Endothelial cell (in vitro differentiated cells): Measurements from ENCODE around the gene NKX6-2. TPM values are rescaled to one million over a fixed set of nuclear protein-coding genes. Genes with fewer than 3 reads are reported as not detected.

Experiments used
- DNase-seq: peaks from one replicate; pipeline ENCODE4 v3.0.0; 2021; ENCODE audit warnings: low spot score
- H3K27ac Mint-ChIP-seq: one replicate; pipeline ENCODE4 v1.8.0; 2021; ENCODE audit warnings: mixed read lengths, inconsistent platforms; ENCODE audit not compliant: unreplicated experiment
- H3K27me3 Mint-ChIP-seq: one replicate; pipeline ENCODE4 v1.8.0; 2021; ENCODE audit warnings: mild to moderate bottlenecking, moderate library complexity, mixed read lengths, inconsistent platforms; ENCODE audit not compliant: unreplicated experiment
- H3K36me3 Mint-ChIP-seq: one replicate; pipeline ENCODE4 v1.8.0; 2021; ENCODE audit warnings: mild to moderate bottlenecking, low read depth, mixed read lengths, inconsistent platforms; ENCODE audit not compliant: unreplicated experiment
- H3K4me1 Mint-ChIP-seq: one replicate; pipeline ENCODE4 v1.8.0; 2021; ENCODE audit warnings: mild to moderate bottlenecking, mixed read lengths, inconsistent platforms; ENCODE audit not compliant: unreplicated experiment
- H3K4me3 Mint-ChIP-seq: one replicate; pipeline ENCODE4 v1.8.0; 2021; ENCODE audit warnings: mild to moderate bottlenecking, mixed read lengths, inconsistent platforms; ENCODE audit not compliant: unreplicated experiment
- H3K9me3 Mint-ChIP-seq: one replicate; pipeline ENCODE4 v1.8.0; 2021; ENCODE audit warnings: mixed read lengths, inconsistent platforms; ENCODE audit not compliant: unreplicated experiment
- total RNA-seq: library from RNA; stranded (reverse); fragmentation: NEBNext Ultra II Directional; extraction: Animal tissue kit (Norgen Biotek cat#: 25700); gene quantifications from one replicate; pipeline ENCODE4 v1.2.1, GENCODE V29; 2021; ENCODE audit not compliant: unreplicated experiment
- TF ChIP-seq, protein P1 (sequence below): fragments of 200-600 bp; sonication (generic); IDR thresholded peaks from one replicate; pipeline ENCODE4 v1.5.0; 2021; ENCODE audit warnings: antibody characterized with exemption; ENCODE audit not compliant: unreplicated experiment

NKX6-2 gene
- total RNA-seq, 1 donor from 2014 or later: not detected

DNA sequence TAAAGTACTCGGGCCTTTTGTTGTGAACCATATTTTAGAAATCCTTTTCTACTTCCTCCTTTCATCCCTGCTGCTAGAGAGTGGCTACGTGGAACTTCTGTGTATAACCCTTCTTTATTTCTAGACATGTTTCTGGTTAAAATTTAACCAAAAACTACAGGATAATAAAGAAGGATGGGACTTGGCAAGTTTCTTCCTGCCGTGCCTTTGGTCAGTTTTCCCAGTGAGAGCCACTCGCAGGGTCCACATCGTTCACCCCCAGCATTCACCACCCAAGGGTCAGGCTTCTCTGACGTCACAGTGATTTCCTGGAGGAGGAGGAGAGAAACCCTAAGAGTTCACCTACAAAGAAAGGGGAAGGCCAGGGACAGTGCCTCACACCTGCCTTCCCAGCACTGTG, 45.4 kb downstream of the NKX6-2 start:
- Mint-ChIP-seq H3K36me3 (peaks cover 10% of the 10 kb centered on the region), H3K9me3 (no peaks in the 10 kb centered on the region), H3K4me1 (no peaks in the 10 kb centered on the region), H3K27me3 (peaks cover 7% of the 10 kb centered on the region), H3K4me3 (no peak overlapping the region), H3K27ac (no peak overlapping the region)
- DNase-seq: no peak
- TF ChIP-seq, protein P1, sequence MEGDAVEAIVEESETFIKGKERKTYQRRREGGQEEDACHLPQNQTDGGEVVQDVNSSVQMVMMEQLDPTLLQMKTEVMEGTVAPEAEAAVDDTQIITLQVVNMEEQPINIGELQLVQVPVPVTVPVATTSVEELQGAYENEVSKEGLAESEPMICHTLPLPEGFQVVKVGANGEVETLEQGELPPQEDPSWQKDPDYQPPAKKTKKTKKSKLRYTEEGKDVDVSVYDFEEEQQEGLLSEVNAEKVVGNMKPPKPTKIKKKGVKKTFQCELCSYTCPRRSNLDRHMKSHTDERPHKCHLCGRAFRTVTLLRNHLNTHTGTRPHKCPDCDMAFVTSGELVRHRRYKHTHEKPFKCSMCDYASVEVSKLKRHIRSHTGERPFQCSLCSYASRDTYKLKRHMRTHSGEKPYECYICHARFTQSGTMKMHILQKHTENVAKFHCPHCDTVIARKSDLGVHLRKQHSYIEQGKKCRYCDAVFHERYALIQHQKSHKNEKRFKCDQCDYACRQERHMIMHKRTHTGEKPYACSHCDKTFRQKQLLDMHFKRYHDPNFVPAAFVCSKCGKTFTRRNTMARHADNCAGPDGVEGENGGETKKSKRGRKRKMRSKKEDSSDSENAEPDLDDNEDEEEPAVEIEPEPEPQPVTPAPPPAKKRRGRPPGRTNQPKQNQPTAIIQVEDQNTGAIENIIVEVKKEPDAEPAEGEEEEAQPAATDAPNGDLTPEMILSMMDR: no peak

DNA sequence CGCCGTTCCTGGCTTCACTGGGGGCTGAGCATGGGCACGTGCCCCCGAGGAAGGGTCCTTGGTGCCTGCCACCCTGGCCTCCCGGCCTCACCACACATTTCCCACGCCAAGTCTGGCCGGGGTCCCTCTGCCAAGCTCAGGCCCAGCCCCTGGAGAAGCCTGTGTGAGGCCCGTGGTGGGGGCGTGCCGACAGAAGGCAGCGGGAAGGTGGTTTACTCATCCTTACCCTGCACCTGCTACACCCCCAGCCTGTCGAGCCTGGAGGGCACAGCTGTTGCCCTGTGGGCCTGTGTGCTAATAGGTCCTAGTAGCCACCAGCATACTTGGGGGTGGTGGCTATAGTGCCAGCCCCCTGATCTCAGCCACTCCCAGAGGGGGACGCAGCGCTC, 46.7 kb downstream of the NKX6-2 start:
- no peak overlapping the region for H3K27ac Mint-ChIP-seq
- peaks cover 7% of the 10 kb centered on the region for H3K27me3 Mint-ChIP-seq
- no peaks in the 10 kb centered on the region for H3K4me1 Mint-ChIP-seq
- DNase-seq: no peak
- peaks cover 10% of the 10 kb centered on the region for H3K36me3 Mint-ChIP-seq
- TF ChIP-seq, protein P1: no peak
- H3K4me3 Mint-ChIP-seq: no peak overlapping the region
- no peaks in the 10 kb centered on the region for H3K9me3 Mint-ChIP-seq

DNA sequence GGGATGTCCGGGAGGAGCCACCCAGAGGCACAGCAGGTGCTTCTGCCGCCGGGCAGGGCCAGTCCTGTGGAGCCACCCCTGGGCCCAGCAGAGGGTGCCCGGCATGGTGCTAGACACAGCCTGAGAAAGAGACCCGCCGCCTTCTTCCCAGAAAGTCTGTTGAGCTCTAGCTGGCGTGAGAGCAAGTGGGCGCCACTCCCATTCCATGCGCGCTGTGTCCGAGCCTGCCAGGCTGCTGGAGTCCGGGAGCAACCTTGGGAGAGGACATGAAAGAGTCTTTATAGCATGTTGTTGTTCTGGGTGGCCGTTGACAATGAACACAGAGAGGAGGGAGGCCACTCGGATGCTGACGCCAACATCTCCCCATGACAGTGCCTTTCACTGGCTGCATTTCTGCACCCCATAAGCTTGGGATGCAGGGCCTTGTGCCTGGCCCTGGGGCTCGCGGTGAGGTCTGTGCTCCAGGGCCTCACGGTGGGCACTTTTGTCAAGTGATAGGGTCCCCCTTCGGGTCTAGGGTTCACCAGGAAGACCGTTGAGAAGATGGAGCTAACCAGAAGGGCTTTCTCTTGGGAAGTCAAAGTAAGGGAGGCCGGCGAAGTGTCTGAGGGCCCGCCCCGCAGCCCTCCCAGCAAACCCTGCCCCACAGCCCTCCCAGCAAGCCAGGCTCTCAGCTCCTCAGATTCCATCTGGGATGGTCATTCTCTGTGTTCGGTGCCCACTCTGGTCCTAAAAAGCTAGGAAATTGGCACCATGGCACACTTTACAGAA, 47.3 kb downstream of the NKX6-2 start:
- H3K4me3 Mint-ChIP-seq: no peak overlapping the region
- TF ChIP-seq, protein P1: no peak
- H3K27me3 Mint-ChIP-seq: peaks cover 7% of the 10 kb centered on the region
- H3K4me1 Mint-ChIP-seq: no peaks in the 10 kb centered on the region
- peaks cover 10% of the 10 kb centered on the region for H3K36me3 Mint-ChIP-seq
- DNase-seq: no peak
- H3K27ac Mint-ChIP-seq: no peak overlapping the region
- H3K9me3 Mint-ChIP-seq: no peaks in the 10 kb centered on the region

DNA sequence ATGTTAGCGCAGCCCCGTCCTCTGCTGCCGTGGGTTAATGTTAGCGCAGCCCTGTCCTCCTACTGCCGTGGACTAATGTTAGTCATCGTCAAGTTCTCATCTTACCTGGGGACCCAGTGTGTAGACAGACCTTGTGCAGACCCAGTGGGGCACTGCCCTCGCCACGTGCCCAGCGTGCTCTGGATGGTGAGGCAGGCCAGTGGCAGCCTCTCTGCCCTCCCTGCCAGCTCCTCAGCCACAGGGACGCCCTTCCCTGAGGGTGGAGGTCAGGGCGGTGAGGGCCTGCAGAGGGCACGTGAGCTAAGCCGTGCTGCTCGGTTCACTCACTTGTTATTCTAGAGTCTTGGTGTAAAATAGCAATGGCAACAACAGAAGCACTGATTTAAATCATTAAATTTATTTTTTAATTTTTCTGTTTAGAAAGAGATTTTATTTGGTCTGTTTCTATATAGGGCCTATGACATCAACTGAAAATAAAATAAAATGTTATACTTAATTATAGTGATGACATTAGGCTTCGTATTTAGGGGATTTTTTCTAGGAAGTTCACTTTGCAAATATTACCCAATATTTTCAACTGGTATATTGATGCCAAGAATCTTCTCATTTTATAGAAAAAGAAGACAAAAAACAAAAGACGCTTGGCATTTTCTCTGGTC, 48.4 kb downstream of the NKX6-2 start:
- H3K27ac Mint-ChIP-seq: no peak overlapping the region
- peaks cover 10% of the 10 kb centered on the region for H3K36me3 Mint-ChIP-seq
- DNase-seq: no peak
- H3K27me3 Mint-ChIP-seq: peaks cover 11% of the 10 kb centered on the region
- no peaks in the 10 kb centered on the region for H3K9me3 Mint-ChIP-seq
- H3K4me3 Mint-ChIP-seq: no peak overlapping the region
- H3K4me1 Mint-ChIP-seq: no peaks in the 10 kb centered on the region
- TF ChIP-seq, protein P1: no peak

DNA sequence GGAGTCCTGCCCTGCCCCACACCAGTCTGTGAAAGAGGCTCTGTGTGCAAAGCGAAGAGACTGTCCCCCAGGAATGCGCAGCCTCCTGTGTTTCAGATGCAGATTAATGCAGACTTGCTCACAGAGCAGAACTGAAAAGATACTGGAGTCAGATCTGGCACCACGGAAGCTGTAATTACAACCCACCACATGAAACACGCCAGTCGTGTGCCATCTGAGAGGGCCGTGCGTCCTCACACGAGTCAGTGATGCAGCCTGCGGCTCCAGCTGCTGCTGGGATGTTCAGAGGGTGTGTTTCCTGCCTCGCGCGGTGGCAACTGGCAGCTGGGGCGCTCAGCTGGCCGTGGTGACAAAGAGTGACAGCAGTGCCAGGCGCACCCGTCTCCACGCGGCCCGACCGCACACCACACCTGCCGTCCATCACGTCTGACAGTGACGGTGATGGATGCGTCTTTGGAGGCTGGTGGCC, 50.0 kb downstream of the NKX6-2 start:
- Mint-ChIP-seq H3K9me3 (no peaks in the 10 kb centered on the region), H3K27ac (no peak overlapping the region), H3K27me3 (peaks cover 14% of the 10 kb centered on the region), H3K36me3 (peaks cover 5% of the 10 kb centered on the region), H3K4me1 (no peaks in the 10 kb centered on the region), H3K4me3 (no peak overlapping the region)
- no peak for DNase-seq
- TF ChIP-seq, protein P1: no peak
